ENCODE results near the gene BRME1.
A peak's percentile ranks its signal among the peaks of the same experiment; 100 is the strongest.

Gene BRME1

DNA sequence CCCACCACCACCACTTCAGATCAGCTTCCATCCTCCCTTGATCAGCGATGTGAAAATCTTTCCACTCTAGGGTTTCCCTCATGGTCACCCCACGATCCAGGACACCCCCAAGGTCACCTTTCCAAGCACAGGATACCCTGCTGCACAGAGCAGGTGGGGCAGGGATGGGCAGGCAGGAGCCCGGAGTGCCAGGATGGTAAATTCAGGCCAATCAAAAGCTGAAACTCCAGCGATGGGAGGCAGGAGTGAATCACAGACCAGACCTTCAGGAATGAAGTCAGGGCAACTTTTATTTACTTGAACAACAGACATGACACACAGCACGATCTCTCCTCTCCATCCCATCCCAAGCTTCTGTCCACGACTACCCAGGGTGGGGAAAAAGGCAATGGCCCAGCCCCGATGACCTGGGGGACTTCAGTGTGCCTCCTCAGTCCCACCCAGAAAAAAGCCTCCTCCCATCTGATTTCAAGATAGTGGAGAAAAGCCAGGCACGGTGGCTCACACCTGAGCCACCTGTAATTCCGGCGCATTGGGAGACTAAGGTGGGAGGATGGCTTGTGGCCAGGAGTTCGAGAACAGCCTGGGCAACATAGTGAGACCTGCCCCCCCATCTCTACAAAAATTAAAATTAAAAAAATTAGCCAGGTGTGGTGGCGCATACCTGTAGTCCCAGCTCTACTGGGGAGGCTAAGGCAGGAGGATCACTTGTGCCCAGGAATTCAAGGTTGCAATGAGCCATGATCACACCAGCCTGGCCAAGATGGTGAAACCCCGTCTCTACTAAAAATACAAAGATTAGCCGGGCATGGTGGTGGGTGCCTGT is 71.5 kb downstream of the BRME1 start:
- DNase-seq (ENCODE audit: extremely low spot score, insufficient read length, low read depth) (no peak), FAIRE-seq (no peak)

DNA sequence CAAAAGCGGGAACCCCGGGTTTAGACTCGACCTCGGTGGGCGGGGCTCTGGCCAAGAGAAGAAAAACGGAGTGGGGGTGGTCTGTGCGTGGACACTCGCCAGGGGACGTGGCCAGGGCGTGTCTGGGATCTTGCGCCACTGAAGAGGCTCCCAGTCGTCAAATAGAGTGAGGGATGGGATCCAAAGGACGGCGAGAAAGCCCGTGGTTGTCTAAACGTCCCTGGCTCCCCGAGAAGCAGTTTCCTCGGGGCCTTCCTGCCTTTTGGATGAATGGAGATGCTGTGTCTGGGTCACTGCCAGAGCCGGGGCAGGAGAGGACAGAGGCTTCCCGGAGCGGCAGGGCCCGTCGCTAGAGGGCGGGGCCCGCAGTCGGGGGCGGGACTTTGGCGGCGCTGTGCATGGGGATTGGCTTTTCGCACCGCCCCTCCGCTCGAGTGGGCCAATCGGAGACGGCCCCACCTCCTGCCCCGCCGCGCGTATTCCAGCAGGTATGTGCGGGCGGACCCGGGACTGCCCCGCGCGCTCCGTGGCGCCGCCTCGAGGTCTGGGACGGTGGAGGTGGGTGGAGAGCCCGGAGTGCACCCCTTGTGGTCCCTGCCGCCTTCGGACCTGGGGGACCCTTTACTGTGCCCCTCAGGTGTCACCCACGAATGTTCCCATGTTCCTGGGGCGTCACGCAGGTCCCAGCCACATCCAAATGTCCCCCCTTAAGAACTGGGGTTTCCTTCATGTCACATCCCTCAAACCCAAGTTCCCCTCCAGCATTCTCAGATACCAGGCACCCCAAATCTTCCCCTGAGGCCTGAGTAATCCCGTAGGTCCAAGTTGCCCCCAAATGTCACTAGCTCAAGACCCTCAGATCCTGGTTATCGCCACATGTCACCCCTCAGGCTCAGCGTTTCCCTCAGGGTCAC is 72.3 kb downstream of the BRME1 start:
- DNase-seq (ENCODE audit: extremely low spot score, insufficient read length, low read depth) (peak; percentile 95), FAIRE-seq (peak; percentile 91)
